Renal pelvis (tissue), 4 donors: Measurements from ENCODE around the gene CDH7. TPM values are rescaled to one million over a fixed set of nuclear protein-coding genes. Genes with fewer than 3 reads are reported as not detected.

Source experiments
- DNase-seq: peaks from one replicate; pipeline ENCODE4 v3.0.0-alpha.2; 2013
- polyA plus RNA-seq, 3 donors: library from polyadenylated mRNA; unstranded; fragments of 120-200 nt; gene quantifications; one replicate each; pipeline ENCODE4 v1.2.1, GENCODE V29; 2013; ENCODE audit not compliant: insufficient read length in 3 of 3

The CDH7 gene
- polyA plus RNA-seq, 3 donors: 9.4 to 16.8 (median 16.8) TPM

DNA sequence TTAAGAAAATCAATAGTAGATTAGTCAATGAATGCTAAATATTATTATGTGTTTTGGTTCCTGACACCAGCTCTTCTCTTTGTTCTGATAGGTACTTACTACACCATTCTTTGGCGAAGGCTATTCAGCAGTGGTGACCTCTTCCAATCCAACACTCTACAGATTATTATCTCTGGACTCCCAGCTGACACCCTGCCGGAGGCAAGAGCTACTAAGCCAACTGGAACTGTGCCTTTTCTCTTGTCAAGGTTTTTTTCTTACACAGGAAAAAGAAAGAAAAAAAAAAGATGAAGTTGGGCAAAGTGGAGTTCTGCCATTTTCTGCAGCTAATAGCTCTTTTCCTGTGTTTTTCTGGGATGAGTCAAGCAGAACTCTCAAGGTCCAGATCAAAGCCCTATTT, 11.7 kb downstream of the CDH7 start:
- no peak for DNase-seq

DNA sequence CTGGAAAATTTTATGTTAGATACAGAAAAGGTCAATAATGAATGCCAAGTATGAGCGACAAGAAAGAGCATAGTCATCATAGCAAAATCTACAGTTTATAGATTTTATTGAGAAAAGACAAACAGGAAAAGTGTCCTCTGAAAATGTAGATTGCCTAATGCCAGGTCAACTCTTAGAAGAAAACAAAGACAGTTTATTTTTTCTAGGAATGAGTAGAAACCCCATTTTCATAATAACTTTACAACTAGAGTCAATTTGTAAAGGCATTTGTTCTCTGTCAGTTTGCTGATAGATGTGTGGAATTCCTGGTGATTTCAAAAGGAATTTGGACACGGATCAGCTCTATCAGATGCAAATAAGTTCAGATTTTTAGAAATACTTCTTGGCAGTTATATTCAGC, 16.6 kb downstream of the CDH7 start:
- DNase-seq: no peak

DNA sequence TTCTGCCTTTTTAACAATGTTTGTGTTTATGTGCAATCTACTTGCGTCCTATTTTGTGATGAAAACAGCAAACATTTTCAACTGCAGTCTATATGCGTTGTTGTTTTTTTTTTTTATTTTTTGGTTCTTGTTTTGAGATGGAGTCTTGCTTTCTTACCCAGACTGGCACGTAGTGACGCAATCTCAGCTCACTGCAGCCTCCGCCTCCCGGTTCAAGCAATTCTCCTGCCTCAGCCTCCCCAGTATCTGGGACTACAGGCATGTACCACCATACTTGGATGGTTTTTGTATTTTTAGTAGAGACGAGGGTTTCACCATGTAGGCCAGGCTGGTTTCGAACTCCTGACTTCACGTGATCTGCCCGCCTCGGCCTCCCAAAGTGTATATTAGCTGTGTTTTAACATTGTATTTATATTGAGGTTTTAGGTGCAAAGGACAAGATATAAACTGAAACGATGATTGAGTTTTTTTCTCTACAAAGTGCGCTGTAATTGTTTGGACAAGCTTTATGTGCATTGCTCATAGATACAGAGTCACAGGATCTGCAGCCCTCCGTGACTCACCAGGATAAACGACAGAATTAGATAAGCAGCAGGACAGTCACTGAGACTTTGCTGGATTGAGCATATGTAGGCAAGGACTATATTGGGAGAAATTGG, 17.4 kb downstream of the CDH7 start:
- no peak for DNase-seq

- no peak for DNase-seq
These were observed 18.8 kb downstream of the CDH7 start for GRCh38 chr18:65769652-65770051.

GRCh38 chr18:65786474-65786873, 35.7 kb downstream of the CDH7 start:
- DNase-seq: no peak

- DNase-seq: no peak
These were observed 37.6 kb downstream of the CDH7 start for GRCh38 chr18:65788373-65788772.

DNA sequence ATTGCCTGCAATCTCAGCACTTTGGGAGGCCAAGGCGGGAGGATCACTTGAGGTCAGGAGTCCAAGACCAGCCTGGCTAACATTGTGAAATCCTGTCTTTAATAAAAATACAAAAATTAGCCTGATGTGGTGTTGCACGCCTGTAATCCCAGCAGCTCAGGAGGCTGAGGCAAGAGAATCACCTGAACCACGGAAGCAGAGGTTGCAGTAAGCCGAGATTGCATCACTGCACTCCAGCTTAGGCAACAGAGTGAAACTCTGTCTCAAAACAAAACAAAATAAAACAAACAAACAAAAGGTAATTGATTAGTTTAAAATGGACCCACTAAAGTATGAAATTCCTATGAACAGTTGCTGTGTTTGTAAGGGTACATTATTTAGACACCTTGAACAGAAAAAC, 39.8 kb downstream of the CDH7 start:
- no peak for DNase-seq

DNA sequence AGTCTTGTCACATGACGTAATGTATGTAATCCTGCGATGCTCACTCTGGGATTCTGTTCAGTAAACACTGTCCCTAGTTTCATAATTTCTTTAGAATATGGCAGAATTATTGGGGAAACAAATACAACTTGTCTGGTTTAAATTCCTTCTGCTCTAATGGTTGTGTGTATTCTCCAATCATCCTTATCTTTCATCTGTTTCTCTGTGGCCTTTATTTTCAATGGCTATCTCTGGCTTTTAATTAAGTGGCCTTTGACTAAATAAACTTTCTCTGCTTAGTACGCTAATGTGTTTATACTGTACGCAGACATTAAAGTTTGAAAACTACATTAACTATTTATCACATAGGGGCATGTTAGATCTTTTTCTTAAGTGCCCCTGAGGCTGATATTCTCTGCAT, 40.9 kb downstream of the CDH7 start:
- DNase-seq: no peak

DNA sequence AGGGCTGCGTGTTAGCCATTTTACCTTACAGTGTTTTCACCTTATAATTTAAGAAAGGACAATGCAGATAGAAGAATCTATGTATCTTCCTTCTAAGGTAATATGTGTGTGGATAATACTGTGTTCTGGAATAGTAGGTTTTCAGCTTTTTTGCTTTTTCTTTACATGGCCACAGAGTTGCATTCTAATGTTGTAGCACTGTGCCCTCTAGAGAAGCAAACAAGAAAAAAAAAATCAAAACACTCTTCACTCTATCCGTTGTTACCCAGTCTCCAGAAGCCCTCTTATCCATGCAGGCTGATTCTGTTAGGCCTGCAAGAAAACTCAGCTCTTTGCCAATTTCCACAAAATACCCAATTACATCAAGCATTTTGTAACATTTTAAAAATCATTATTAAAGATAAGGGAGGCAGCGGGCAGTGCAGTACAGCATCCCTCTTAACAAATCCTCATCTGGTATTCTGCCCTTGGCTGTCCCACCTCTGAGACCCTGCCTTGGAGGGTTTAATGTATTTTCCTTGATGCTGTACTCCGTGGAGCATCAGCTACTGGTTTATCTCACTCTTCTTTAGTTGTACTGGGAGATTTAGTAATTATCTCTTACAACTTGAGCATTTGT, 41.8 kb downstream of the CDH7 start:
- DNase-seq: no peak

DNA sequence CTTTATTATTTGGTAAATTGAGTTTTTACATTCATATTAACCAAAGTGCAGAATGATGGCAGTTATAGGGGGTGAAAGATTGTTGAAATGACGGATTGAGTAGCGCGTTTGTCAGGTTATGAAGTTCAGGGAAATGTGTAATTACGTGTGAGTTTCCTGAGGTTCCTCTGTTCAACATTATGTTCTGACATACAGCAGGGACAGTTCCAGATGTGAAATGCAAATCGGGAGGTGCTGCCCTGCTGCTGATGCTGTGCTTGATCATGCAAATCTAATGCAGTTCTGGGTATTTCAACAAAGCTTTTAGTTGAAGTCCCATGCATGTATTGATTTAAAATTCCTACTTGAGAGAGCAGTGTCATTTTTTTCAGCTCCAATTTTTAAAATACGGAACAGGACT, 57.9 kb downstream of the CDH7 start:
- DNase-seq: no peak

DNA sequence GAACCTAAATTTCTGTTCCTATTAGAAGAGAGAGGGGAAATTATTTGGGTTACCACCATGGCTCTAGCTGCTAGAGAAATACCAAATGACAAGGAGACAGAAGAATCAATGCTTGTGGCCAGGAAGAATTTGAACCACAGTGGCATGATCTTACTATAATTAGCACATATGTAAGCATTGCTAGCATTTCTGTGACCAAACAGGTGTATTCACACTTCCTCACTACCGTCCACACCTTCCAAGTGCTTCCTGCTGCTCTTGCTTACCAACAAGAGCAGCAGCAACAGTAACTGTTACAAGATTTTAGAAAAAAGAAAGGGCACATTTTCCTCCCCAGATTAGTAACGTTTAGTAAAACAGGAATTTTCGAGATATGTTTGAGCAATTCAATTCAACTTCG, 60.5 kb downstream of the CDH7 start:
- no peak for DNase-seq

- no peak for DNase-seq
These were observed 64.7 kb downstream of the CDH7 start for GRCh38 chr18:65815506-65815905.

- DNase-seq: no peak
These were observed 66.4 kb downstream of the CDH7 start for GRCh38 chr18:65817178-65817577.

GRCh38 chr18:65821911-65822310, 71.1 kb downstream of the CDH7 start:
- no peak for DNase-seq

DNA sequence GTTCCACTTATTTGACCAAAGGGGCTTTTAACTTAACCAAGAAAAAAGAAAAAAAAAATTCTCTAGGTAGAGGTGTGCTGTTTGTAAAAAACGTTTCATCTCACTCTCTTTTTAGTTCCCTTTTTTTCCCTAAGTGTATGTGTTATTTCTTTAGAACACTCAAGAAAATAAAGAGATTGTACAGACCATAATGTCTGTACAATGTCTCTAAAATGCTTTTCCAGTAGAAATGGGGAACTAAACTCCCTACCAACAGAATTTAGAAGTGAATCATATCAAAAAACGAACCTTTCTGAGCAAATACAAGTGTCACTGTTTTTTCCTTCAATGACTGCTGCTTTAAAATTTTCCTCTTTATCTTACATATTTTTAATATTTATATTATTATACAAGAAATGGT, 72.0 kb downstream of the CDH7 start:
- DNase-seq: no peak

DNA sequence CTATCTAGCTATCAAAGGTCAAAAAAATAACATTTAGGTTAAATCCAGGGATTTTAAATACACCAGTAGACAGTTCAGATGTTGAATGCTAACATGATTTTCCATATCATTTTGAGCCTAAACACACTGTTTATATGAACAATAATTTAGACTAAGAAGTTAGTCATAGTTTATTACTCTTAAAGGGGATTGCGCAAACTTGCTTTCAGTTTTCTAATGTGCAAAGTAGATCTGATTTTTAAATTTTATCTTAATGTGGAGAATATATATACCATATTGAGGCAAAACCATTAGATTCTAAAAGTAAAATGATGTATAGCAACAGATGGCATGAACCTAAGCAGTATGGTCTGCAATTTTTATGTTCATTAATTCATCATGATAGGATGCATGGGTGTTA, 76.6 kb downstream of the CDH7 start:
- DNase-seq: no peak

- DNase-seq: no peak
These were observed 85.1 kb downstream of the CDH7 start for GRCh38 chr18:65835881-65836280.

DNA sequence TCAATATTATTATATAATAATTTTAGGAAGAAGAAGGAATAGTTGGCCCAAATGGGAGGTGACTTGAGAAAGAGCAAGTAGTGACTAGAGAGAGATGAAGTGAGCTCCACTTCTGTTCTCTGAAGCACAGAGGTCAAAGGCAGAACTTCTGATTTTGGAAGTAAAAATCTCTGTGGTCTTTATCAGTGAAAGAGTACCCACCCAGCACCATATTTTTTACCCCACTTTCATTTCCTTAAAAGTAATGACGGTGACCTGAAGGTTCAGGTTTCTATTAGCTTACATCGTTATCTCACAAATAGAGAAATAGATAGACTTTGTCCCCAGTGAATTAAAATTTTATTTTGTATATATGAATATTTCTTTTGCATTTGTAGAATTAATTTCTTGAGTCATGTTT, 95.3 kb downstream of the CDH7 start:
- DNase-seq: no peak

GRCh38 chr18:65852273-65852672, 101.5 kb downstream of the CDH7 start:
- no peak for DNase-seq

GRCh38 chr18:65859075-65859474, 108.3 kb downstream of the CDH7 start:
- DNase-seq: no peak

DNA sequence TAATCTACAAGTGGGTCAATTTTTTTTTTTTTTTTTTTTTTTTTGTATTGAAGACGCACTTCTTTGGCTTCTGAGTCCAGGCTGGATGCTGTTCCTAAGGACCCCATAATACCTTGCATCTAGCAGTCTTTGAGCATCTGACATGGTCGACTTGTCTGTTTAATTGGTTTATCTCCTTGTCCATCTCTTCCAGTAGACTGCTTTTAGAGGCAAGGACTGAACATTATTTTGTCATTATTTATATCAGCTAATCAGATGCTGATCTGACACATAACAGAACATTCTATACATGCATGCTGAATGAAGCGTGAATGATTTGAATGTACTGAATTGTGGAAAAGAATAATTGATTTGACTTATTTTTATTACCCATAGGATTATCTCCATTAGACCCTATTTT, 118.7 kb downstream of the CDH7 start:
- no peak for DNase-seq

- DNase-seq: no peak
These were observed 125.5 kb downstream of the CDH7 start for GRCh38 chr18:65876310-65876709.

GRCh38 chr18:65897292-65897691, 146.5 kb downstream of the CDH7 start:
- no peak for DNase-seq

- DNase-seq: no peak
These were observed 150.7 kb downstream of the CDH7 start for GRCh38 chr18:65901522-65901921.
